A549 (cell line): Measurements from ENCODE around the gene TIGD2. TPM values are rescaled to one million over a fixed set of nuclear protein-coding genes. Genes with fewer than 3 reads are reported as not detected.

Experiments
- ATAC-seq, 2 experiments: fragments of 200-7000 bp in 1 of 2; fragments of >200 bp in 1 of 2; cut with Nextera tagmentation in 1 of 2; cut with Tn5 transposase in 1 of 2; 3 replicates each; pipeline versions ENCODE4 v1.8.0 to v1.9.1; 2018 to 2020; ENCODE audit warnings: mild to moderate bottlenecking in 1 of 2, moderate library complexity in 1 of 2
- CTCF ChIA-PET: fragments of 300-600 bp; sonication (Branson Sonifier 250); formaldehyde crosslinking; extraction: SDS; loops from one replicate; lab custom pipeline; 2021; ENCODE audit warnings: antibody characterized with exemption, inconsistent platforms; lab: Yijun Ruan, JAX
- POLR2A ChIA-PET: fragments of 350-600 bp; formaldehyde crosslinking; extraction: SDS; loops from one replicate; lab custom pipeline; 2021; ENCODE audit warnings: antibody characterized with exemption, inconsistent platforms; lab: Yijun Ruan, JAX
- DNase-seq, 2 experiments: peaks; one replicate each; pipeline versions ENCODE4 v3.0.0 to v3.0.0-alpha.2; 2011 to 2016; ENCODE audit warnings: low read depth in 1 of 2, low spot score in 1 of 2
- FAIRE-seq: peaks from 2 replicates; lab custom pipeline; 2011; peaks lifted over from hg19 to GRCh38; lab: Jason Lieb, UNC
- H3K27ac ChIP-seq, 2 experiments: fragments of >200 bp; sonication (Bioruptor Twin); formaldehyde crosslinking; 3 replicates each; pipeline ENCODE4 v1.5.1; 2016 to 2017
- H3K4me1 ChIP-seq: fragments of >200 bp; sonication (Bioruptor Twin); formaldehyde crosslinking; 3 replicates; pipeline ENCODE4 v1.6.1; 2016
- H3K4me2 ChIP-seq: fragments of >200 bp; sonication (Bioruptor Twin); formaldehyde crosslinking; 3 replicates; pipeline ENCODE4 v1.6.1; 2016
- H3K4me3 ChIP-seq: fragments of >200 bp; sonication (Bioruptor Twin); formaldehyde crosslinking; 3 replicates; pipeline ENCODE4 v1.5.1; 2016
- H3K9me3 ChIP-seq: fragments of >200 bp; sonication (Bioruptor Twin); formaldehyde crosslinking; 3 replicates; pipeline ENCODE4 v1.6.1; 2016
- CBX8 ChIP-seq: fragments of 200-600 bp; sonication (generic); IDR thresholded peaks from 2 replicates; pipeline ENCODE4 v1.6.1; 2016
- CEBPB ChIP-seq, 2 experiments: fragments of >200 bp in 1 of 2; sonication (Bioruptor Twin) in 1 of 2; formaldehyde crosslinking in 1 of 2; IDR thresholded peaks; 2 replicates each; pipeline ENCODE4 v1.6.1; 2012 to 2016
- CHD2 ChIP-seq: fragments of 150-350 bp; IDR thresholded peaks from 2 replicates; pipeline ENCODE4 v1.6.1; 2014; ENCODE audit warnings: low read length; ENCODE audit not compliant: partially characterized antibody
- CTCF ChIP-seq: fragments of >200 bp; sonication (Bioruptor Twin); formaldehyde crosslinking; IDR thresholded peaks from 3 replicates; pipeline ENCODE4 v1.5.1; 2016
- GATA3 ChIP-seq: IDR thresholded peaks from 2 replicates; pipeline ENCODE4 v1.6.1; 2012; ENCODE audit warnings: borderline replicate concordance
- HES2 ChIP-seq: fragments of >200 bp; sonication (Bioruptor Twin); formaldehyde crosslinking; IDR thresholded peaks from 2 replicates; pipeline ENCODE4 v1.6.1; 2016
- KDM1A ChIP-seq: fragments of 200-600 bp; sonication (generic); IDR thresholded peaks from 2 replicates; pipeline ENCODE4 v1.6.1; 2016; ENCODE audit warnings: low read depth, mild to moderate bottlenecking
- MAFK ChIP-seq: fragments of 450-650 bp; IDR thresholded peaks from 2 replicates; pipeline ENCODE4 v1.6.1; 2014; ENCODE audit not compliant: partially characterized antibody
- RAD21 ChIP-seq, 2 experiments: fragments of >200 bp in 1 of 2; sonication (Bioruptor Twin) in 1 of 2; formaldehyde crosslinking in 1 of 2; IDR thresholded peaks in 1 of 2; conservative IDR thresholded peaks in 1 of 2; 2 replicates in 1 of 2; 3 replicates in 1 of 2; pipeline ENCODE4 v1.6.1; 2012 to 2018; ENCODE audit warnings: inconsistent platforms in 1 of 2
- REST ChIP-seq: fragments of 200-600 bp; sonication (generic); IDR thresholded peaks from 2 replicates; pipeline ENCODE4 v1.6.1; 2016; ENCODE audit warnings: antibody characterized with exemption, mild to moderate bottlenecking, moderate library complexity
- SMC3 ChIP-seq: fragments of >200 bp; sonication (Bioruptor Twin); formaldehyde crosslinking; IDR thresholded peaks from 3 replicates; pipeline ENCODE4 v1.6.1; 2018; ENCODE audit warnings: inconsistent platforms
- SREBF2 ChIP-seq: fragments of 450-650 bp; IDR thresholded peaks from 2 replicates; pipeline ENCODE4 v1.6.1; 2014; ENCODE audit warnings: mild to moderate bottlenecking, moderate library complexity
- USF2 ChIP-seq: fragments of 450-650 bp; IDR thresholded peaks from 2 replicates; pipeline ENCODE4 v1.6.1; 2014; ENCODE audit warnings: antibody characterized with exemption
- WGBS: methylation state at CpG from one replicate; pipeline ENCODE4 v1.1.6; 2017; ENCODE audit errors: missing lambda C conversion rate; 5-methylcytosine and 5-hydroxymethylcytosine counted together
- polyA plus RNA-seq, 4 experiments: library from polyadenylated mRNA; depleted of rRNA in 3 of 4; stranded (reverse); fragments of >200 nt; fragmentation: RNase III in 1 of 4; extraction: RNeasy Plus Mini Kit Qiagen cat#74134 plus additional on column Dnase treatment in 1 of 4; gene quantifications; 2 replicates in 3 of 4; 3 replicates in 1 of 4; pipeline ENCODE4 v1.2.3, GENCODE V29; 2011 to 2017
- TF ChIP-seq, protein P1 (sequence below): fragments of 250-450 bp; sonication (Bioruptor Pico); IDR thresholded peaks from 2 replicates; pipeline ENCODE4 v1.5.0; 2021; ENCODE audit warnings: mild to moderate bottlenecking, moderate library complexity, borderline replicate concordance
- TF ChIP-seq, protein P2 (sequence below): fragments of 250-450 bp; sonication (Bioruptor Pico); IDR thresholded peaks from 2 replicates; pipeline ENCODE4 v1.5.0; 2020; ENCODE audit warnings: low read depth, mild to moderate bottlenecking, moderate library complexity

The TIGD2 gene
- polyA plus RNA-seq, 2 of the 4 experiments (the other 2 are of a cell fraction), result 6.6 to 10.7 TPM

- H3K4me1 ChIP-seq, result peaks cover 25% of the 10 kb centered on the region; the same call in 2 of the 3 replicates
- TF ChIP-seq, protein P1, sequence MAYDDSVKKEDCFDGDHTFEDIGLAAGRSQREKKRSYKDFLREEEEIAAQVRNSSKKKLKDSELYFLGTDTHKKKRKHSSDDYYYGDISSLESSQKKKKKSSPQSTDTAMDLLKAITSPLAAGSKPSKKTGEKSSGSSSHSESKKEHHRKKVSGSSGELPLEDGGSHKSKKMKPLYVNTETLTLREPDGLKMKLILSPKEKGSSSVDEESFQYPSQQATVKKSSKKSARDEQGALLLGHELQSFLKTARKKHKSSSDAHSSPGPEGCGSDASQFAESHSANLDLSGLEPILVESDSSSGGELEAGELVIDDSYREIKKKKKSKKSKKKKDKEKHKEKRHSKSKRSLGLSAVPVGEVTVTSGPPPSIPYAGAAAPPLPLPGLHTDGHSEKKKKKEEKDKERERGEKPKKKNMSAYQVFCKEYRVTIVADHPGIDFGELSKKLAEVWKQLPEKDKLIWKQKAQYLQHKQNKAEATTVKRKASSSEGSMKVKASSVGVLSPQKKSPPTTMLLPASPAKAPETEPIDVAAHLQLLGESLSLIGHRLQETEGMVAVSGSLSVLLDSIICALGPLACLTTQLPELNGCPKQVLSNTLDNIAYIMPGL (CRISPR knock-in tag), result no peak
- TF ChIP-seq MAFK (no peak), GATA3 (no peak), CHD2 (no peak), REST (no peak)
- FAIRE-seq (no peak), ATAC-seq (no peak), DNase-seq (no peak)
- H3K9me3 ChIP-seq, result no peaks in the 10 kb centered on the region
- H3K27ac ChIP-seq, result no peak overlapping the region; a peak in 1 of 6 replicates
- no peak overlapping the region for H3K4me3 ChIP-seq
- CTCF ChIA-PET, result interaction anchor here (0.9 to 1.1 kb wide), 2 partner anchors 51 to 483 kb away, joined by 3 to 4 read pairs; no protein-coding TSS in a partner anchor
- H3K4me2 ChIP-seq, result no peak overlapping the region
- 82% methylated on average over 7 of the region's 7 CpGs for WGBS
- POLR2A ChIA-PET, result no interaction called here
Measured at GRCh38 chr4:89157488-89158024, 46.2 kb downstream of the TIGD2 start.

DNA sequence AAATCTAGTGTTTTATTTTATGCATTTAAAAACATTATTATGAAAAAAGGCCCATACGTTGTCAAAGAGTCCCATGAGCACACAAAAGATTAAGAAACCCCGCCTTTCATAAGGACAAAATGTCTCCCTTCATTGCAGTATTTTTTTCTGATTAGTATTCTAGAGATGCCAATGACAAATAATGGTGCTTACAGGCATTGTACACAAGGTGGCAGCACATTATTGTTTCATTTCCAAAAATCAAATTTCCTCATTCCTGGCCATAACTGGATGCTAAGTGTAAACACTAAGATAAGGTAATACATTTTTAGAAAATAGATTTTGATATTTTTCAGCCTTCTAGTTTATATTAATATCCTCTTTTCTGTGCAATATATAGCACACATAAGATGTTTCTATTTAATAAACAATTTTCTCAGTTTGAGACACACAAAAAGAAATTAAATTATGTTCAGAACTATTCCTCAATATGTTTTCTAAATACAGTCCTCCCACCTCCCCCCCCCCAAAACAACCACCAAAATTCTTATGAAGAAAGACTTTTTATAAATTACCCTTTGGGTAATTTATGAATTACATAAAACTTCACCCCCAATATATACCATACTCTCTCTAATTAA lies 47.7 kb downstream of the TIGD2 start:
- TF ChIP-seq RAD21 (conservative IDR thresholded peaks at IDR 0.05 in 1 of 2, IDR thresholded peaks at IDR 0.05 in 1 of 2) (peak; percentile 76 to 79), CTCF (peak; percentile 72), HES2 (no peak), SMC3 (peak; percentile 85)
- Histone ChIP-seq H3K4me1 (peaks cover 16% of the 10 kb centered on the region; the same call in 2 of the 3 replicates), H3K4me3 (no peak overlapping the region), H3K4me2 (peak overlapping the region; percentile 20; the same call in 1 of the 3 replicates), H3K27ac (peak overlapping the region in 1 of 2 experiments; percentile 31; a peak in 1 of 6 replicates), H3K9me3 (no peaks in the 10 kb centered on the region)
- peak; percentile 70 for FAIRE-seq
- peak; percentile 25 to 64 for DNase-seq
- ChIA-PET CTCF (interaction anchor here (0.7 to 1.6 kb wide), 5 partner anchors 12 to 869 kb away, joined by 3 to 5 read pairs (median 4); no protein-coding TSS in a partner anchor), POLR2A (no interaction called here)
- WGBS, result 1% methylated on average over 2 of the region's 2 CpGs
- peak; percentile 43 to 72; a peak in 3 of 6 replicates for ATAC-seq

GRCh38 chr4:89160806-89161205 lies 49.5 kb downstream of the TIGD2 start:
- Histone ChIP-seq H3K4me3 (no peak overlapping the region), H3K4me2 (no peak overlapping the region), H3K27ac (no peak overlapping the region), H3K4me1 (peaks cover 16% of the 10 kb centered on the region; the same call in 2 of the 3 replicates), H3K9me3 (no peaks in the 10 kb centered on the region)
- FAIRE-seq (no peak), DNase-seq (no peak), ATAC-seq (no peak)
- CTCF ChIA-PET, result interaction anchor here (1.3 kb wide), 1 partner anchor 123 kb away, joined by 3 read pairs; no protein-coding TSS in a partner anchor
- POLR2A ChIA-PET, result no interaction called here
- 69% methylated on average over 2 of the region's 2 CpGs for WGBS
- TF ChIP-seq CEBPB (IDR thresholded peaks at IDR 0.05) (no peak), KDM1A (no peak), SREBF2 (no peak), CTCF (no peak), USF2 (no peak), RAD21 (conservative IDR thresholded peaks at IDR 0.05 in 1 of 2, IDR thresholded peaks at IDR 0.05 in 1 of 2) (no peak), MAFK (no peak), CBX8 (no peak)
- TF ChIP-seq, protein P2, sequence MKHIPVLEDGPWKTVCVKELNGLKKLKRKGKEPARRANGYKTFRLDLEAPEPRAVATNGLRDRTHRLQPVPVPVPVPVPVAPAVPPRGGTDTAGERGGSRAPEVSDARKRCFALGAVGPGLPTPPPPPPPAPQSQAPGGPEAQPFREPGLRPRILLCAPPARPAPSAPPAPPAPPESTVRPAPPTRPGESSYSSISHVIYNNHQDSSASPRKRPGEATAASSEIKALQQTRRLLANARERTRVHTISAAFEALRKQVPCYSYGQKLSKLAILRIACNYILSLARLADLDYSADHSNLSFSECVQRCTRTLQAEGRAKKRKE (CRISPR knock-in tag), result no peak
